ENCODE results near the gene MTRR.

MTRR gene

DNA sequence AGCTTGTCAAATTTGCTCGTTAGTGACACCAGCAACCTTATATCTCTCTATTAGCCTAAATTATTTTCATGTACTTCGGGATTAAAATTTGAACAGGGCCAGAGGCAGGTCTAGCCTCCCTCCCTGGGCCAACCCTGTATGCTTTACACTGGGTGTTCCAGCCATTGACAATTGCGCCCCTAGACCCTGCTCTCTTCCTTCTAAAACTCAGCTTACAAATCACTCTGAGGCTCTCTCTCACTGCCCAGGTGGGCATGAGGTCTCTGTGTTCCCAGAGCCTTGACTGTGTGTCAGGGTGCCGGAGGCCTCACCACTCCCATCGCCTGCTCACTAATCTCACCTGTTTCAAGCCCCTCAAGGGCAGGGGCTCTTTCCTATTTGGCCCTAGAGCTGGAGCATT is 11.6 kb upstream of the MTRR start:
- DNase-seq (ENCODE audit: low read depth), result no peak

DNA sequence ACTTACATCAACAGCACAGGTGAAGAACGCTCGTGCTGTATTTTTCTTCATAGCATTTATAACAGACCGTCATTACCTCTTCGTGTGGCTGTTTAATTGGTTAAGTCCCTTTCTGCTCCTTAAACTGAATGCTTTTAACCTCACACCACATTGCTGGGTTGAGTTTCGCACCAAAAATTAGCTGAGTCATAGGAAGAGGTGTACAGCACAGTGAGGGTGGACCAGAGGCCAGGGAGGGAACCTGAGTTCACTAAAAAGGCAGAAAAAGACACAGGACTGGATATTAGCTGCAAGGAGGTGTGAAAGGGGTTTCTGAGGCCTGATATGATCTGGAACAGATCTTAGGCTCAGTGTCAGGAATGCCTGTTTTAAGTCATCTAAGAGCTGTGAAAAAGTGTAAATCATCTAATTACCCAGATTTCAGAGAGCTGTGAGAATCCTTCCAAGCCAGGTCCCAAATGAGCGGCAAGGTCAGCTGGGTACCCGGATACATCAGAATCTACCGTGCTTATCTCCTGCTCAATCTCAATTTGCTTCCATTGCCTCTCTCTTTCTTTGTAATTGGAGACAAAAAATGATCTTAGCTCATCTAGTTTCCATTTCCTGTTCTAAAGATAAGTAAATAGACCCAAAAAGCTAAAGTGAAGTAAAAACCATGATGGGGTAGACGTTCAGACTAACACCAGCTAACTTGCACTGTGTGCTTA is 10.9 kb upstream of the MTRR start:
- no peak for DNase-seq (ENCODE audit: low read depth)

DNA sequence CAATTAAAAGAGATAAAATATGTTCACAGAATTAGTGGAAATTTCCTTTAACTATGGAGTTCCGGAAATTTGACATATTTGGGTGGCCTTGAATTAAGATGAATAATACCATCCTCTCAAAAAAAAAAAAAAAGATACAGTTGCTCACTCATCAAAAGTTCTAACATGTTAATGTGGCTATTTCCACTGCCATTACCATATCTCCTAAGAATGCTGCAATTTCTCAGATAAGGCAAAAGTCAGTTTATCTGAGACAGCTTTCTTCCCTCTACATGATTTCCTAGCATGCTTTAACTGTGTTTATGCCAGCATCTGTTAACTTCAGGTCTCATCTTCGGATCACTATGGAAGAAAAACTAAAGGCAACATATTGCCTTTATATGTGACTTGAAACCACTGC is 2.8 kb upstream of the MTRR start:
- no peak for DNase-seq (ENCODE audit: low read depth)

DNA sequence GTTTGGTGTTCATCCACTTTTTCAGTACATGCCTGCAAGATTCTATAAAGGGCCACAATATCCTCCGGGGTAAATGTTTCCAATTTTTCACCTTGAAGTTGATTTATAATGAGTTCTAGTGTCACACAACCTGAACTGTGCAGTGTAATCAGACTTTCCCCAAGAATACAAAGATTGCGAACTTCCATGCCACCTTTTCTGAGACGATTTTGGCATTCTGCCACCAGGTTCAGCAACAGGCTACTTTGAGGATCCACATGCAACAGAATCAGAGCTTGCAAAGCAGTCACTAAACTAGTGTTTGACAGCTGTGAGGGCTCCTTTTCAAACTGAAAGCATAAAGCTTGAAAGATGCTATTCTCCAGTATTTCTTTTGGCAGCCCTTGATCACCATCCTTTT is 1.7 kb upstream of the MTRR start:
- no peak for DNase-seq (ENCODE audit: low read depth)

DNA sequence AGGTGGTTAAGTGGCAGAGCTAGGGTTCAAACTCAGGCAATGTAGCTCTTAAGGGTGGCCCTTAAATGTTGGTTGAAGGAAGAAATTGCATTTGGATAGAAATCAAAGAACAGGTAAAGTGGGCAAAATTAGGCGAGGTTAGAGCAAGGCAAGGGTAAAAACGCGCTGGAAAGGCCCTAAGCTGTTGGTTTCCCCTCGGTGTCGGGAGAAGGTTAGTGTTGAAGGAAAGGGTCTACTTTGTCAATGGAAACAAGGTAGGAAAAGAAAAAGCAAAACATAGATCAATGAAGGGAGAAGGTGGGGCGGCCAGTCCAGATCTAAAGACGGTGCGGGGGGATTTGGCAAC is 548 bp upstream of the MTRR start:
- no peak for DNase-seq (ENCODE audit: low read depth)

DNA sequence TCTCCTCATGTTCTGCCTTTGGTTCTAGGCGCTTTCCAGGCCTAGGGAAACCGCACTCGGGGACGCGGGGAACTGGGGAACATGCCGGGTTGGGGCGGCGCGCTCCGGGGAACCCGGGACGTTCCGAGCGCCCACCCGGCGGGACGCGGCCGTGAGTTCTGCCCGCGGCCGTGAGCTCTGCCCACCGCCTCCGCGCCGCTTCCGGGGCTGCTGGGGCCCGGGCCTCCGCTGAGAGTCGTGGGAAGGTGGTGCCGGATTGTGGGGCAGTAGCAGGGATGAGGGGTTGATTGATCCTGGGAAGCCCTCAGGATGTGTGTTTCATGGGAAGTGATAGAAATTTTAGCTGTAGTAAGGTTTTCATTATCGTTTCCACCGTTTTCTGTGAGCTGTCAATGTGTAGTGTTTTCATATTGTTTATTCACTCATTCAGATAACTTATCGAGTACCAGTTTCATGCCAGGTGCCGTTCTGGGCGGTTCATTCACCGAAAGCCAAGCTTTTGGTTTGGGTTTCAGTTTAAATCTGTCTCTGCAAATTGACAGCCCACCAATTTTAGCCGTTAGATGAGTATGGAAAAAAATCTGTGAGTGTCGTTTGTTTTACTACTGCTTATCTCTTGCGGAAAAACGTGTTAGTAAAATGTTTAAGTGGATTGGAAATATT is 657 bp downstream of the MTRR start:
- no peak for DNase-seq (ENCODE audit: low read depth)

DNA sequence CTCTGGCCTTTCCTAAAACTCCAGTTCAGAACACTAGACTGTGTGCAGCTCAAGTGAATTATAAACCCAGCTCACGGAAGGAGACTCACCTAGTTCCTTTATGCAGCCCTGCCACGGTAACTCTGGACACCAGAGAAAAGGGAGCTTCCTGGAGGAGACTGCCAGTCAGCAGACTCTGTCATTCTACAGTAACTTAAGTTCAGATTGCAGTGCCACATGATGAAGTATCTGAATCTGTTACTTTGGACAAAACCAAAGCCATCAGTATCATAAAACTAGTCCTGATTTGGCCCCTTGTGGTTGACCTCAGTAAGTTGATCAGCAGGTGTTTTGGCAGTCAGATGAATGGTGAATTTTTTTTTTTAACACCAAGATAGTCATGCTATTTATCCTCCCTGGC is 2.7 kb downstream of the MTRR start:
- no peak for DNase-seq (ENCODE audit: low read depth)

DNA sequence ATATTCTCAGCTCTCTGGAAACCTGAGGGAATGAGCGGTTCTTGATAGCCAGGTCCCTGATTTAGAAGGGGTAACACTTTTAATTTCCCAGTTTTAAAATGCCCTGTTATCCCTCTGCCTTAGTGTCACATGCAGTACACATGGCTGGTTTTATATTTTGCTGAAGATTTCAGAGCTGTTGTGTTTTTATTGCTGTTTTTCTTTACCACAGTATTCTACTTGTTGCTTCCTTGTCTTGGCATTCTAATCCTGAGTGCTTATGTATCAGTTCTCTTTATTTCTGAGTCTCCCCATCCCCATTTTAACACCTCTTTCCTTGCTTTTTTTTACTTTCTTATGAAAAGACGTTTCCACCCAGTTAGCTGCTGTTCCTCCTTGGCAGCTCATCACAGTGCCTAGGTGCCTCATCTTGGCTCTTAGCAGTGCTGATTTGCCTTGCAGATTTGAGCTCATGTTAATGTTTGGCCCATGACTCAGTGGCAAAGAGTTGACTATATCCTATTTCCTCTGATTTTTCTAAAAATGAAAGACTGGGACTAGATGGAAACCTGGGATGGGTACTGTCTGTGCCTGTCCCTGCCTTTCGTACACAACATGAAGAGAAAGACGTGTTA is 3.7 kb downstream of the MTRR start:
- DNase-seq (ENCODE audit: low read depth), result no peak

DNA sequence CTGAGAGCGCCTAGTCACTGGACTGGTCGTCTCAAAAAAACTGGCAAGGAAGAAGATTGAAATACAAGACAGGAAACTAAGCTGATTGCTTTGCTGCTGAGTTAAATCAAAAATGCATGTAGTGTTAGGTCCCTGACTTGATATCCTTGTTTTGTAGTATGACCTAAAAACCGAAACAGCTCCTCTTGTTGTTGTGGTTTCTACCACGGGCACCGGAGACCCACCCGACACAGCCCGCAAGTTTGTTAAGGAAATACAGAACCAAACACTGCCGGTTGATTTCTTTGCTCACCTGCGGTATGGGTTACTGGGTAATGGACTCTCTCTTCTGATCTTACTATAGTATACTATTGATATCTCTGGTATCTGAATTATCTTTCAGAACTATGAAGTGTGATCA is 4.3 kb downstream of the MTRR start:
- no peak for DNase-seq (ENCODE audit: low read depth)

DNA sequence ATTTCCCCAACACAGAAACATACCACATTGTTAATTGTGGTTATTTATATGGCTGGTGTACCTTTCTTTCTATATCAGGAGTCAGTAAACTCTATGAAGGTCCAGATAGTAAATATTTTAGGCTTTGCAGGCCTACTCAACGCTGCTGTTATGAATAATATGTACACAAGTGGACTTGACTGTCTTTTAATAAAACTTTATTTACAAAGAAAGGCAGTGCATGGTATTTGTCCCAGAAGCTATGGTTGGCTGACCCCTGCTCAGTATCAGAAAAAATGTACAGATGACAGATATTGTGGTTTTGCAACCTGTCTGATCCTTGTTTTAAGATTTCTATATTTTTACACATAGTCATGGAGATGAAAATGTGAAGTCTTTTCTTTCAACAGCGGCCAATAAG is 5.7 kb downstream of the MTRR start:
- DNase-seq (ENCODE audit: low read depth), result no peak

DNA sequence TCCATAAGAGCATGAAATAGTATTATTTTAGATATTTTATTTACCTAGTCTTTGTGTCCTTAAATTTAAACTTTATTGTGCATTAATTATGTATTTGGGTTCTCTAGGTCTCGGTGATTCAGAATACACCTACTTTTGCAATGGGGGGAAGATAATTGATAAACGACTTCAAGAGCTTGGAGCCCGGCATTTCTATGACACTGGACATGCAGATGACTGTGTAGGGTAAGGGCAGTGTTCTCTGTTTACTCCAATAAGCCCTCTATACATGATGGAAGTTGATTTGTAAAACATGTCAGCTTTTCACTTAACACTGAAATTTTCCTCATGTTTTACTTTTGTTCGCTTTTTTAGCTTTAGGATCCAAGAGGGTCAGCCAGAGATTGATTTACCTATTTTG is 6.2 kb downstream of the MTRR start:
- no peak for DNase-seq (ENCODE audit: low read depth)

DNA sequence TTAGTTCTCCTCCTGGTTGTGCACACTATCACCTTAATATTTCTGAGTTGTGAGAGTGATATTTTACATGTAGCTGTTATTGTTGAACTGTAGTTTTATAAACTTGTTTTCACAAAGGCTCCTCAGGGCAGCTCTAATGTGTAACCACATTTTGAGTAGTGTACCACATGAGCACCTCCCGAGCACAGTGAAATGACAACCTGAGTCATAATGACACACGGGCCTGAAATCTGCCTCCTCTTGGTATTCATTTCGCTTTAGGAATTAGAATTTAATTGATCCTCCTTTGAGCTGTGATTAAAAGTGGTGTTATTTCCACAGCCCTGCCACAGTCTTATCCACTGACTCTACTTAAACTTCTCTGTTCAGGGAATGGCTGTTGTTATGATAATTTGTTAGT is 7.9 kb downstream of the MTRR start:
- DNase-seq (ENCODE audit: low read depth), result no peak

DNA sequence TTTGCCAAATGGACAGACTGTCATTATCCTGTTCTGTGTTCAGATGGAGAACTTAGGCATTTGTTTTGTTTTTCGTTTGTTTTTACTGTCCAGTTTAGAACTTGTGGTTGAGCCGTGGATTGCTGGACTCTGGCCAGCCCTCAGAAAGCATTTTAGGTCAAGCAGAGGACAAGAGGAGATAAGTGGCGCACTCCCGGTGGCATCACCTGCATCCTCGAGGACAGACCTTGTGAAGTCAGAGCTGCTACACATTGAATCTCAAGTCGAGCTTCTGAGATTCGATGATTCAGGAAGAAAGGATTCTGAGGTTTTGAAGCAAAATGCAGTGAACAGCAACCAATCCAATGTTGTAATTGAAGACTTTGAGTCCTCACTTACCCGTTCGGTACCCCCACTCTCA is 8.9 kb downstream of the MTRR start:
- DNase-seq (ENCODE audit: low read depth), result no peak

DNA sequence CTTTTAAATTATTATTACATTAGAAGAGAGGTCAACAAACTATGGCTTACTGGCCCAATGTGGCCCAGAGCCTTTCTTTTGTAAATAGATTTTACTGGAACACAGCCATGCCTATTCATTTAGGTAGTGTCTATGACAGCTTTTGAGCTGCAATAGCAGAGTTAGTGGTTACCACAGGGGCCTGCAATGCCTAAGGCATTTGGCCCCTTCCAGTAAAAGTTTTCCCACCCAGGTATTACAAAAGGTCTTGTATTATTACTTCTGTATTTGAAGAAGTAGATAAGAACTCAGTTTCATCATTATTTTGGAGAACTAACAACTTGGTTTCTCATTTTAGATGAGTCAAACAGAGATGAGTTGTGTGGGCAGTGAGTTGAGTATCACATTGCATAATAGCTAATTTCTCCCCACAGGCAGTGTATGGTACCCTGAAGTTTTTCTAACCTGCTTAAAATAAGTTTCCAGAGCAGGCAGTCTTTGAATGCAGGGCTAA is 9.5 kb downstream of the MTRR start:
- DNase-seq (ENCODE audit: low read depth), result no peak

DNA sequence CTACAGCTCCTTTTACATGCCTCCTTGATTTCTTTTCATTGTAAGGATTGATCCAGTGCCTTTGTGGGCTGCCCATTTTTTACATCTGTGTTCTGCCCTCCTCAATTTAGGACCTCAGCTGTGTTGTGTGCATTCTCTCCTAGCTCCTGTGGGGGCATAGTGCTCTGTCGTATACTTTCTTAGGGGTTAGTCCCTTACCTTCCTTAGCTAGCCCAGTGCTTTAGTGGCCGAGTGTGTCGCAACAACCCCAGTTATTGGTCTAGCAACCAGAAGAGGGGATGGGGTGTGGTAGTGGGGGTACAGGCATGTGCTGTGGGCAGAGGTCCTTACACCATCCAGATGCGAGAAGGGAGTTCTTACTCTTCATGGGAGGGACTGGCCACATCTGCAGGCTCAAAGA is 12.1 kb downstream of the MTRR start:
- DNase-seq (ENCODE audit: low read depth), result no peak

DNA sequence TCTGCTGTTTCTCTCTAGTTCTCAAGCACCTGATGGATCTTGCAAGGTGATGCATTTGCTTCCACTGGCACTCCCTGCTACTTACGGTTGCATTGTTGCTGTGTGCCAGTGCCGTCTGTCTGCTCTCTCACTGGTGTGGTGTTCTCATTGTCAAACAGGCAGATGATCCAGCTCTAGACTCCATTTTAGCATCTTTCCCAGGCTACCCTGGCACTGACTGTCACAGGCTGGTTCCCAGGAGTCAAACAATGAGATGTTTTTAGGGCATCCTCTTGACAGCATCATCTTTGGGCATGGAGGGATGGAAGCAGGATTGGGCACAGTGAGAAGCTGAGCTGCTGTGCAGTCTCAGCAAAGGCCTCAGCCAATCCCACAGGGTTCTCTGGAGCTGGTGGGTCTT is 12.9 kb downstream of the MTRR start:
- no peak for DNase-seq (ENCODE audit: low read depth)

DNA sequence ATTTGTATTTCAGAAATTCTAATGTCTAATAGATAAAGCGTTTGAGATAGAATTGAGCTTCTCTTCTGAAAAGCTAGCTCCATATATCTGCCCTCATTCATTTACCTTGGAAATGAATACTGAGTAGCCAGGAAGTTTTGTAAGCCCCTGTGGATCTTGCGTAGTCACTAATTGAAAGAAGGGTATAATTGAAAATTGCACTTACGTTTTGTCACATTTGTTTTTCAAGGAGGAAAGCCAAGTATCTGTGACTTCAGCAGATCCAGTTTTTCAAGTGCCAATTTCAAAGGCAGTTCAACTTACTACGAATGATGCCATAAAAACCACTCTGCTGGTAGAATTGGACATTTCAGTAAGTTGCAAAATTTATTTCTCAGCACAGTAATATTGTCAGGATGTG is 14.0 kb downstream of the MTRR start:
- DNase-seq (ENCODE audit: low read depth), result no peak

DNA sequence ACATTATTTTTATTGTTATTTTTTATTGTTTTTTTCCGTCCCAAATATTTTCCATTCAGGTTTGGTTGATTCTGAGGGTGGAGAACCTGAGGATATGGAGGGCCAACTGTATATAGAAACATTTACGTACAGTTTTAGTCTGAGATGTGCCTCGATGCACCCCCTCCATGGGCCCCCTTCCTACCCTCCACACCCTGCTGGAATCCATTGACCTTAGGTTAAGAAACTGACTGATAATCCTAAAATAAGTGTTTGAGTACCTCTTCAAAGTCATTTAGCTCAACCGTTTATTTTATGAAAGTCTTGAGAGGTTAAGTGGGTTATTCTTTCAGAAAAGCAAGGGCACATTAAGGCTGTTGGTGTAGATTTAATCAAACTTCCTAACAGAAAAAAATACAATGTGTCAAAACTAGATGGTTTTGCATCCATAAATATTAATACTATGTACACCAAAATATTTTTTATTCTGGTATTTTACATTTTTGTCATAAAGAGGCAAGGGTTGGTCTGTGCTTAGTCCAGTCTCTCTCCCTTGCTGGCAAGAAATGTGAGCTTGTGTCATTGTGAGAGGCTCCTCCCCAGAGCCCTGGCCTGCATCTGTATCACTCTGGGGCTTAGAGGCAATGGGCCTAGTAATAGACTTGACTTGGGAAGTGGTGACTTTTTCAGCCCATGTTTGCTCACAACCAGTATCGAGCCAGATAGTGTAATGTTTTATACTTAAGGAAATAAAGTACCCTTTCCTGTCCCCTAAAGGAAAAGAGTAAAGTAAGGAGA is 15.7 kb downstream of the MTRR start:
- DNase-seq (ENCODE audit: low read depth), result no peak

DNA sequence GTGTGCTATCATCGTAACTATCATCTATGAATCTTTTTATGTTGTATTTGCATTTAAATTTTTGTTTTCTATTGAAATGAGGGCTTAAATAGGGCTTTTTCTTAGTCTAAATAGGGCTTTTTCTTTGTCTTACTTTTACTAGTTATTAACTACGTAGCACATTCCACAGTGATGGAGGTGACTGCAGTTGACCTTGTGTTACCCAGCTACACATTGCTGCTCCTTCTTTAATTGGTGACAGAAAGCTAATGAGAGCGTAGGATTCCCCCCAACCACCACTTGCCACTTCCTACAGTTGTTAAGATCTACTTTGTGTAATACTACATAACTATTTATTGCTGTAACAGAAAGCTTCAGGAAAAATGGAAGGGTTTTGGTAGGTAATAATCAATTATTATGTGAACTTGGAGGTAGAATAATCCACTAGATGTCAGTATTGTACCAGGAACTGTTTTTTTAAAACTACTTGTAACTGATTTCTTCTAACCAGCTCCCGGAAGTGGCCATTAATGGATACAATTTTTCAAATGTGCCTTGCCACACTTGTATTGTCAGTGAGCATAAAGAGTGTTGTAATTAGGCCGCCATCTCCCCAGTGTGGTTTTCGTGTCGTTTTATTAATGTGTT is 18.0 kb downstream of the MTRR start:
- no peak for DNase-seq (ENCODE audit: low read depth)

DNA sequence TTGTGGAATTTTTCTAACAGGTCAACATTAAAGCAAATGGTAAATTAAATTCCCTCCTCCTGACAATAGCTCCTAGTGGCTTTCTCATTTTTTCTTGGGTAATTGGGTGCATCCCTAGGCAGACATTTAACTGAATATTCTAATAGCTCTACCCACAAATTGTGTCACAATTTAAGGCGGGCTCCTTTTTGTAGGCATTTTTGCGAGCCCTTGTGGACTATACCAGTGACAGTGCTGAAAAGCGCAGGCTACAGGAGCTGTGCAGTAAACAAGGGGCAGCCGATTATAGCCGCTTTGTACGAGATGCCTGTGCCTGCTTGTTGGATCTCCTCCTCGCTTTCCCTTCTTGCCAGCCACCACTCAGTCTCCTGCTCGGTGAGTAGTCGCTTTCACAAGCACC is 20.0 kb downstream of the MTRR start:
- no peak for DNase-seq (ENCODE audit: low read depth)

DNA sequence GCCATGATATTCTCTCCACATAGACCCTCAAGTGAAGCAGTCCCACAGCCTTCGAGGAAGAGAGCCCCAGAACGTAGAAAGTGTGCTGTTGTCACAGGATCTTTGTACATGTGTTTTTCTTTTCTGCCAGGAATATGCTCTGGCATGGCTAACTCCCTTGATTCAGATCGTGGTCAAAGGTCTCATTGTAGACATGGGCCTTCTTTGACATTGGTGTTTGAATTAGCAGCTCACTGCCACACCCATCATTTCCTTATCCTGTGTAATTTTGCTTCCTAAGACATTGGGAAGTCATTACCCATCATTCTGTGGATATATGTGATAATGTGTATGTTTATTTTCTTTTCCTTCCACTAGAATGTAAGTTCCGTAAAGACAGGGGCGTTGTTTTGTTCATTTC is 25.5 kb downstream of the MTRR start:
- DNase-seq (ENCODE audit: low read depth), result no peak

DNA sequence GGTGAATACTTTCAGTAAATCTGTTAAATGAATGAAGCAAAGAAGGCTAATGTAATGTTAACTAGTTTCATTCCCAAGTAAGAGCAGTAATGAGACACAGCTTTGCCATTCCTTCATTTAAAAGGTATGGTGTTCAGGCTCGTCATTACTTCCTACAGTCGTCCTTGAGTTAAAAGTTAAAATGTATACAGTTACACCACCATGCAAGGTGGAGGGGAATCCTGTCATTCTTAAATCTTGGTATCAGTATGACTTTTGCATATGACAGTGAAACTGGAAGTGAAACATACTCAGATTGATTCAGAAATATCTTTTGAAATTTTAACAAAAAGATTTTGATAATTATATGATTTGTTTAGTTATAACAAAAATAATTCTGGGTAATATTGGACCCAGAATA is 25.9 kb downstream of the MTRR start:
- no peak for DNase-seq (ENCODE audit: low read depth)
